Smooth muscle cell (in vitro differentiated cells): ENCODE measurements around the gene CNTN3. TPM values are rescaled to one million over a fixed set of nuclear protein-coding genes. Genes with fewer than 3 reads are reported as not detected.

ENCODE experiments used
- DNase-seq: peaks from one replicate; lab custom pipeline; 2025; ENCODE audit not compliant: unreplicated experiment; lab: John Stamatoyannopoulos, UW
- H2AFZ ChIP-seq: fragments of 200-600 bp; sonication (generic); 2 replicates; pipeline ENCODE4 v1.6.0; 2016; ENCODE audit warnings: antibody characterized with exemption, low read depth, mild to moderate bottlenecking
- H3F3A ChIP-seq: fragments of 200-600 bp; sonication (generic); 2 replicates; pipeline ENCODE4 v1.6.0; 2017; ENCODE audit warnings: antibody characterized with exemption, low read depth
- H3K27ac ChIP-seq: fragments of 200-600 bp; sonication (generic); 2 replicates; pipeline ENCODE4 v1.5.1; 2016; ENCODE audit warnings: low read depth, mild to moderate bottlenecking
- H3K27me3 ChIP-seq: fragments of 200-600 bp; sonication (generic); 2 replicates; pipeline ENCODE4 v1.6.1; 2016; ENCODE audit warnings: low read depth, mild to moderate bottlenecking
- H3K36me3 ChIP-seq: fragments of 200-600 bp; sonication (generic); 2 replicates; pipeline ENCODE4 v1.5.1; 2016; ENCODE audit warnings: low read depth
- H3K4me1 ChIP-seq: fragments of 200-600 bp; sonication (generic); 2 replicates; pipeline ENCODE4 v1.5.1; 2016; ENCODE audit warnings: low read depth
- H3K4me2 ChIP-seq: fragments of 200-600 bp; sonication (generic); 2 replicates; pipeline ENCODE4 v1.6.0; 2016; ENCODE audit warnings: mild to moderate bottlenecking
- H3K4me3 ChIP-seq: fragments of 200-600 bp; sonication (generic); 2 replicates; pipeline ENCODE4 v1.5.1; 2016; ENCODE audit warnings: mild to moderate bottlenecking
- H3K79me2 ChIP-seq: fragments of 200-600 bp; sonication (generic); 2 replicates; pipeline ENCODE4 v1.6.0; 2016; ENCODE audit warnings: low read depth, mild to moderate bottlenecking
- H3K9ac ChIP-seq: fragments of 200-600 bp; sonication (generic); 2 replicates; pipeline ENCODE4 v1.6.0; 2016; ENCODE audit warnings: low read depth
- H3K9me3 ChIP-seq: fragments of 200-600 bp; sonication (generic); replicated peaks from 2 replicates; pipeline ENCODE4 v1.5.1; 2016; ENCODE audit warnings: low read depth
- H4K20me1 ChIP-seq: fragments of 200-600 bp; sonication (generic); 2 replicates; pipeline ENCODE4 v1.6.0; 2016; ENCODE audit warnings: low read depth
- CTCF ChIP-seq: fragments of 200-600 bp; sonication (generic); IDR thresholded peaks from 2 replicates; pipeline ENCODE4 v1.5.1; 2017; ENCODE audit warnings: borderline replicate concordance, mild to moderate bottlenecking, antibody characterized with exemption; ENCODE audit not compliant: insufficient read depth, poor library complexity, severe bottlenecking
- WGBS: methylation state at CpG from one replicate; pipeline ENCODE4 v1.1.7; 2016; ENCODE audit warnings: low lambda C conversion rate; 5-methylcytosine and 5-hydroxymethylcytosine counted together
- polyA plus RNA-seq: library from polyadenylated mRNA; unstranded; fragments of >200 nt; fragmentation: Nextera tagmentation; extraction: Ambion mirVana; gene quantifications from 2 replicates; pipeline ENCODE4 v1.2.1, GENCODE V29; 2016
- total RNA-seq: library from RNA; depleted of rRNA; stranded (reverse); fragments of >200 nt; gene quantifications from 2 replicates; pipeline ENCODE4 v1.2.3, GENCODE V29; 2014

Gene CNTN3
- total and polyA plus RNA-seq, 2 experiments from 2014 or later = not detected

DNA sequence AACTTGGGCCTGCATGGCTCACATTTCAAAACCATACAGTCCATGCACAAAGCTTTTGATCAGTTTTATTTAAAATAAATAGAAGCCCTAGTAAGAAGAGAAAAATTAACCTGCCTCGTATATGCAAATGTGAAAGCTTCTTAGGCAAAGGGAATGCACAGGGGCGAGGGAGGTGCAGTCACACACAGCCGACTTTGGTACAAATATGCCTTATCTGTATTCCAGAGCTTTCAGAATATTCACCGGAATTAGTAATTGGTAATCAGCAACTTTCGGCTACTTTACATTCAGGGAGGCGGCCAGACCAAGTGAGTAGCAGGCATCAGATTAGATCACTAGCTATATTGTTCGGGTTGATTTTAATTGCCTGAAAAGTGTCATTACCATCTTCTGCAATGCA lies 7.5 kb downstream of the CNTN3 start:
- no peak overlapping the region for H2AFZ ChIP-seq
- H3K9ac ChIP-seq = no peak overlapping the region
- no peaks in the 10 kb centered on the region for H3K36me3 ChIP-seq
- no peaks in the 10 kb centered on the region for H3K79me2 ChIP-seq
- H3K27ac ChIP-seq = no peak overlapping the region
- no peak for DNase-seq
- WGBS = 87% methylated on average over 7 of the region's 7 CpGs
- no peak overlapping the region for H3K4me2 ChIP-seq
- TF ChIP-seq CTCF = no peak
- H3K9me3 ChIP-seq = no peaks in the 10 kb centered on the region
- H3K4me3 ChIP-seq = no peak overlapping the region
- no peaks in the 10 kb centered on the region for H3F3A ChIP-seq
- peaks cover 34% of the 10 kb centered on the region for H3K27me3 ChIP-seq
- no peaks in the 10 kb centered on the region for H3K4me1 ChIP-seq
- no peaks in the 10 kb centered on the region for H4K20me1 ChIP-seq

GRCh38 chr3:74605437-74605836 lies 9.0 kb downstream of the CNTN3 start:
- no peak for DNase-seq
- H3K4me3 ChIP-seq = no peak overlapping the region
- no peak overlapping the region for H3K9ac ChIP-seq
- H3K36me3 ChIP-seq = no peaks in the 10 kb centered on the region
- no peak overlapping the region for H3K4me2 ChIP-seq
- no peak for TF ChIP-seq CTCF
- no peak overlapping the region for H2AFZ ChIP-seq
- H3F3A ChIP-seq = no peaks in the 10 kb centered on the region
- H3K9me3 ChIP-seq = no peaks in the 10 kb centered on the region
- 88% methylated on average over 3 of the region's 3 CpGs for WGBS
- no peaks in the 10 kb centered on the region for H3K79me2 ChIP-seq
- peaks cover 19% of the 10 kb centered on the region for H3K27me3 ChIP-seq
- H3K4me1 ChIP-seq = no peaks in the 10 kb centered on the region
- H3K27ac ChIP-seq = no peak overlapping the region
- no peaks in the 10 kb centered on the region for H4K20me1 ChIP-seq

DNA sequence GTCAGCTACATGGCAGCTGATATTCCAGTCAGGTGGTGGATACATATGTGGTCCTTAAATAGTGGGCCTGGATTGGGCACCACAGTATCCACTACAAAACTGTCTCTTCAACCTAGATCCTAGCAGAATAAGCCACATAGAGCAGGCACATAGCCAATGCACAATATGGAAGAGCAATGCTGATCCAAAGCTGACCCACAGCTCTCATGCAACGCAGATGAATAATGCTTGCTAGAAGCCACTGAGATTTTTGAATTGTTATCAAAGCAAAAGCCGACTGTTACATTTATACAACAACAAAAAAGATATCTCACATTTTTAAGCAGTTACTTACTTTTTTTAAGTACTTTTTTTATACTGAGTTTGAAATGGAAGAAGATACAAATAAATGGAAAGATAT lies 11.2 kb downstream of the CNTN3 start:
- H3F3A ChIP-seq = no peaks in the 10 kb centered on the region
- TF ChIP-seq CTCF = no peak
- H2AFZ ChIP-seq = no peak overlapping the region
- H3K27ac ChIP-seq = no peak overlapping the region
- DNase-seq = no peak
- H3K4me1 ChIP-seq = no peaks in the 10 kb centered on the region
- H4K20me1 ChIP-seq = no peaks in the 10 kb centered on the region
- no peaks in the 10 kb centered on the region for H3K9me3 ChIP-seq
- no peaks in the 10 kb centered on the region for H3K79me2 ChIP-seq
- 87% methylated on average over 2 of the region's 2 CpGs for WGBS
- no peaks in the 10 kb centered on the region for H3K36me3 ChIP-seq
- H3K27me3 ChIP-seq = peaks cover 1% of the 10 kb centered on the region
- H3K4me2 ChIP-seq = no peak overlapping the region
- H3K9ac ChIP-seq = no peak overlapping the region
- H3K4me3 ChIP-seq = no peak overlapping the region

DNA sequence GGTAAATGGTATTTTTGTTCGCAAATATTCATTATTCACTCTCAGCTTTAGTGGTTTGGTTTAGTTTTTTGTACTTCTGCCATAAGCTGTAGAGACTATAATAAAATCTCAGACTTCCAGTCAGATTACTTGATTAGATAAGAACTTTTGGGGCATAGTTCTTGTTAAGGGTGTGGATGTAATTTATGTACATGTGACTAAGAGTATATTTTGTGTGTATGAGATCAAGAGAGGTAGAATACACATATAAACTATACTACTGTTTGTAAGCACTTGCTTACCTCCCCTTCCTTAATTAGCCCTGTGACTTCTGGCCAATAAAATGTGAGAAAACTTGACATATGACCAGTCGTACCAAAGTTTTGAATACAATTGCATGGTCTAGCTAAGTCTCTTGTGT lies 12.0 kb downstream of the CNTN3 start:
- 85% methylated on average over 2 of the region's 2 CpGs for WGBS
- Histone ChIP-seq H4K20me1 (no peaks in the 10 kb centered on the region), H3K9me3 (no peaks in the 10 kb centered on the region), H3K9ac (no peak overlapping the region), H3K4me3 (no peak overlapping the region), H3K4me2 (no peak overlapping the region), H3K27ac (no peak overlapping the region), H3K79me2 (no peaks in the 10 kb centered on the region), H3K36me3 (no peaks in the 10 kb centered on the region), H2AFZ (no peak overlapping the region), H3K27me3 (no peaks in the 10 kb centered on the region), H3K4me1 (no peaks in the 10 kb centered on the region), H3F3A (no peaks in the 10 kb centered on the region)
- no peak for TF ChIP-seq CTCF
- no peak for DNase-seq
